BLaER1 (cell line): ENCODE results near the gene RAB15.

Experiments used
- H3K27ac ChIP-seq: shearing (Covaris generic); formaldehyde crosslinking; 2 replicates; pipeline ENCODE4 v1.8.1; 2022
- H3K27me3 ChIP-seq: shearing (Covaris generic); formaldehyde crosslinking; 2 replicates; pipeline ENCODE4 v1.8.1; 2022
- H3K36me3 ChIP-seq: shearing (Covaris generic); formaldehyde crosslinking; 2 replicates; pipeline ENCODE4 v1.8.1; 2022
- H3K4me1 ChIP-seq: shearing (Covaris generic); formaldehyde crosslinking; 2 replicates; pipeline ENCODE4 v1.8.1; 2022
- H3K4me2 ChIP-seq: shearing (Covaris generic); formaldehyde crosslinking; 2 replicates; pipeline ENCODE4 v1.8.1; 2022
- H3K4me3 ChIP-seq: shearing (Covaris generic); formaldehyde crosslinking; 2 replicates; pipeline ENCODE4 v1.8.1; 2022
- H3K9ac ChIP-seq: shearing (Covaris generic); formaldehyde crosslinking; 2 replicates; pipeline ENCODE4 v1.8.1; 2022
- H3K9me3 ChIP-seq: shearing (Covaris generic); formaldehyde crosslinking; 2 replicates; pipeline ENCODE4 v1.8.1; 2022
- H4K20me1 ChIP-seq: shearing (Covaris generic); formaldehyde crosslinking; 2 replicates; pipeline ENCODE4 v1.8.1; 2022
- Cebpa-rat ChIP-seq: shearing (Covaris generic); IDR thresholded peaks from 2 replicates; pipeline ENCODE4 v1.8.1; 2022

RAB15 gene

DNA sequence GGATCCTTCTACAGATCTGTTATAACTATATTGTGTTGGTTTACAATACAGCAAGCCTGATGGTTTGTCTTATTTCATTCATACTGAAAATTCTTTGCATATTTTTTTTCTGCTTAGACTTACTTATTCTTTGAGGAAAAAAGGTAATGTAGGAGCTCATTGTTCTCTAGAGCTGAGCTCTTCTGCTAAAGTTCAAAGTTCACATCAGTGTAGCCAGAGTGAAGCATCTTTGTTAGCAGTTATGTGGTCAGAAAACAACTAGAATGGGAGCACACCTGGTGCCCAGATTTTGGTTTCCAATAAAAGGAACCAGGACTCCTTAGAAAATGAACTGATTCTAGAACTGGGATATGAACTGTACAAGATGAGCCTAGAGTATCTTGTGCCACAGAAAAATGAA is 39.9 kb downstream of the RAB15 start:
- Histone ChIP-seq H3K36me3 (peaks cover 82% of the 10 kb centered on the region), H3K9me3 (no peaks in the 10 kb centered on the region), H3K27me3 (no peaks in the 10 kb centered on the region), H3K4me2 (no peak overlapping the region), H3K9ac (no peak overlapping the region), H3K4me3 (no peak overlapping the region), H3K27ac (no peak overlapping the region), H3K4me1 (peaks cover 38% of the 10 kb centered on the region), H4K20me1 (peaks cover 36% of the 10 kb centered on the region; the same call in 1 of the 2 replicates)
- no peak for TF ChIP-seq Cebpa-rat

DNA sequence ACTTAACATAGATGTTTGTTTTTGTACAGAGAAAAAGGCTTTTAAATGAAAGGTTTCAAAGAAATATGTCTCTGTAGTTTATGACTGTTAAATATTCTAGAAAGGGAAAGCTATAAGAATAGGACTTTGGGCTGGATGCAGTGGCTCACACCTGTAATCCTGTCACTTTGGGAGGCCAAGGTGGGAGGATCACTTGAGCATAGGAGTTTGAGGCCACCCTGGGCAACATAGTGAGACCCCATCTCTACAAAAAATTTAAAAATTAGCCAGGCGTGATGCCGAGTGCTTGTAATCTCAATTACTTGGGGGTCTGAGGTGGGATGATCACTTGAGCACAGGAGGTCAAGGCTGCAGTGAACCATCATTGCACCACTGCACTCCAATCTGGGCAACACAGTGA is 41.0 kb downstream of the RAB15 start:
- H3K36me3 ChIP-seq, result peaks cover 85% of the 10 kb centered on the region
- no peak overlapping the region for H3K4me3 ChIP-seq
- no peak overlapping the region for H3K9ac ChIP-seq
- no peak overlapping the region for H3K4me2 ChIP-seq
- no peak for TF ChIP-seq Cebpa-rat
- no peaks in the 10 kb centered on the region for H3K9me3 ChIP-seq
- H3K27me3 ChIP-seq, result no peaks in the 10 kb centered on the region
- peaks cover 31% of the 10 kb centered on the region for H3K4me1 ChIP-seq
- peaks cover 35% of the 10 kb centered on the region; the same call in 1 of the 2 replicates for H4K20me1 ChIP-seq
- no peak overlapping the region for H3K27ac ChIP-seq

DNA sequence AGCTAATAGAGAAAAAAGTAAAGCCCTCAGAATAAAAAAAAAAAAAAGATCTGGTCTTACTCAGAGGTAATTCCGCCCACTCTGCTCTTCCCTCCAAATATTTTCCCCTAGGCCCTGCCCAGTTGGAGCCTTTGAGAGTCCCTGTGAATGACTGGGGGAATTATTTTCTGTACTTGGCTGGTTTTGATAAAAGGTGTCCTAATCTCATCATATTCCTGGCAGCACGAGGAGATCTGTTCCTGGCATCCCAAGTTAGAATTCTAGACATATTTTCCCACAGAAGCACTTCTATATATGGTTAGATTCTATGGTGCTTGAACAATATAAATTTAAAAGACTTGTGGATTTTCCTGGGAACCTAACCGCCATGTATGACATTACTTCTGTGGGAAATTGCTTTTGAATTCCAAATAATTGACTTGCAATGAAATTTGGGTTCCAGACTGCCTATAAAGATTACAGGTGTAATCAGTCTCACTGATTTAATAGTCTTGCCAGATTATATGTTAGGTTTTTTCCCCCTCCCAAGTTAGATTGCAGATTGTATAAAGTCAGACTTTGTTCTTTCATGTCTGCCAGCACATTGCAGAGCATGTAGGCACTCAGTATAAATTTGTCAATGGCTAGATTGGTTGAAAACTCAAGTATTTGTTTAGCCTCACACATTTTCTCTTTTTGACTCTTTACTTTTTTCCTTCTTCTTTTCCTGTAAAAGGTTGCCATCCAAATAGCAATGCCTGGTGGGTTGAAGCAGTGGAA is 41.9 kb downstream of the RAB15 start:
- Histone ChIP-seq H3K36me3 (peaks cover 88% of the 10 kb centered on the region), H3K4me3 (no peak overlapping the region), H3K27me3 (no peaks in the 10 kb centered on the region), H3K9ac (no peak overlapping the region), H3K27ac (no peak overlapping the region), H3K4me1 (peaks cover 27% of the 10 kb centered on the region), H3K4me2 (no peak overlapping the region), H3K9me3 (no peaks in the 10 kb centered on the region), H4K20me1 (peaks cover 34% of the 10 kb centered on the region; the same call in 1 of the 2 replicates)
- no peak for TF ChIP-seq Cebpa-rat

DNA sequence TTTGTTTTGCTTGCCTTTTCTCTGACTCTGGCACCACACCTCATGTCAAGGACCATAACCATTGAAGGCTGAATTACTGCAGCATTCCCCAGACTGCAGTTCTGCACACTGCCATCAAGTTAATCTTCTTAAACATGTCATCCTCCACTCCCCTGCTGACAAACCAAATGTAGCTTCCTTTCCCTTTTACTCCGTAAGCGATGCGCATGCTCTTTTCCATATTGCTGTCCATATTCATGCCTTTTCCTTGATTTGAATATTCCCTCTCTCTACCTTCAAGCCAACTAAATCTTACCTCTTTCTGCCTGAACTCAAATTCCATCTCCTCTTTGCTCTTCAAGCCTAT is 43.1 kb downstream of the RAB15 start:
- Histone ChIP-seq H3K4me1 (peaks cover 18% of the 10 kb centered on the region), H4K20me1 (peaks cover 43% of the 10 kb centered on the region; the same call in 1 of the 2 replicates), H3K4me3 (no peak overlapping the region), H3K9ac (peak overlapping the region; percentile 40), H3K27me3 (no peaks in the 10 kb centered on the region), H3K9me3 (no peaks in the 10 kb centered on the region), H3K36me3 (peaks cover 94% of the 10 kb centered on the region), H3K4me2 (peak overlapping the region; percentile 70), H3K27ac (peak overlapping the region; percentile 47)
- no peak for TF ChIP-seq Cebpa-rat

DNA sequence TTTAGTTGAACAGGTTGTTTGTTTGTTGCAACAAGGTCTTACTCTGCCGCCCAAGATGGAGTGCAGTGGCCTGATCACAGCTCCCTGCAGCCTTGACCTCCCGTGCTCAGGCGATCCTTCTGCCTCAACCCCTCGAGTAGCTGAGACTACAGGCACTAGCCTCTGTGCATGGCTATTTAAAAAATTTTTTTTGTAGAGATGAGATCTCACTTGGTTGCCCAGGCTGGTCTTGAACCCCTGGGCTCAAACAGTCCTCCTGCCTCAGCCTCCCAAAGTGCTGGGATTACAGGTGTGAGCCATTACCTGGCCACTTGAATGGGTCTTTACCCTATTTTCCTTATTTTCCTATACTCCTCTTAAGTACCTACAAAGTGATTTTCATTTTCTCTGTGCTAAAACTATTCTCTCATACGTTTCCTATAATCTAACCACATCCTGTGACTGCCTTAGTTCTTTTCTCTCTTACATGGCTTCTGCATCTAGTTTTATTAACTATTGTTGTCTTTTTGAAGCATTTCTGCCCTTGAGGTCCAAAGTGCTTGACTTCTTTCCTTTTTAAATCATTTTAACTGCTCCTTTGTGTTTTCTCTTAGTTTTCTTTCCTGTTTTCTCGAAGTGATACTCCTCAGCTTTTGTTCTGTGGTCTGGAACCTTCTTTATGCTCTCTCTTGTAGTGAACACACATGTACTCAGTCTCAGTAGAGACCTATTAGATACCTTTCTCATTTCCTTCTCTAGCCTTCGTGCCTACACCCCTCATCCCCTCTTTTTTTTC is 43.7 kb downstream of the RAB15 start:
- H4K20me1 ChIP-seq, result peaks cover 48% of the 10 kb centered on the region; the same call in 1 of the 2 replicates
- H3K9ac ChIP-seq, result peak overlapping the region; percentile 40
- peak overlapping the region; percentile 70 for H3K4me2 ChIP-seq
- no peak overlapping the region for H3K4me3 ChIP-seq
- H3K9me3 ChIP-seq, result no peaks in the 10 kb centered on the region
- no peak for TF ChIP-seq Cebpa-rat
- H3K36me3 ChIP-seq, result peaks cover 91% of the 10 kb centered on the region
- H3K27ac ChIP-seq, result peak overlapping the region; percentile 47
- H3K4me1 ChIP-seq, result peaks cover 16% of the 10 kb centered on the region
- H3K27me3 ChIP-seq, result no peaks in the 10 kb centered on the region

DNA sequence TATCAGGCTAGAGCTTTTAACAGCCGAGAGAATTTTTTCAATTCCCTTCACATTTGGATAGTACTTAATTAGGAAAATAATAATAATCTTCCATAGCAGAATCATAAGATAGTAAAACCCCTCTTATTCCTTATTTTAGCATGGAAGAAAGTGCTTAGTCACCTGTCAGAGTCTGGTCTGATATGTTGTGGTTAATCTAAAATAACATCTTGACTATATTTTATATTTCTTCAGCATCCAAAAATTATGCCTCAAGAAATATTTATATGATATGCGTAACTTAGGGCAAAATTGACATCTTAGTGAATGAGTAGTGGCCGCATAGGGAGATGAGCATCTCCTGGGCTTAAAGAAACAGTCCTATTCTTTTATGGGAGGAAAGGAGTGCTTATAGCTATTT is 45.1 kb downstream of the RAB15 start:
- Histone ChIP-seq H3K9ac (no peak overlapping the region), H3K9me3 (no peaks in the 10 kb centered on the region), H3K27ac (no peak overlapping the region), H3K4me1 (peaks cover 16% of the 10 kb centered on the region), H3K4me2 (no peak overlapping the region), H3K36me3 (peaks cover 77% of the 10 kb centered on the region), H3K4me3 (no peak overlapping the region), H3K27me3 (no peaks in the 10 kb centered on the region), H4K20me1 (peaks cover 53% of the 10 kb centered on the region; the same call in 1 of the 2 replicates)
- TF ChIP-seq Cebpa-rat, result no peak

DNA sequence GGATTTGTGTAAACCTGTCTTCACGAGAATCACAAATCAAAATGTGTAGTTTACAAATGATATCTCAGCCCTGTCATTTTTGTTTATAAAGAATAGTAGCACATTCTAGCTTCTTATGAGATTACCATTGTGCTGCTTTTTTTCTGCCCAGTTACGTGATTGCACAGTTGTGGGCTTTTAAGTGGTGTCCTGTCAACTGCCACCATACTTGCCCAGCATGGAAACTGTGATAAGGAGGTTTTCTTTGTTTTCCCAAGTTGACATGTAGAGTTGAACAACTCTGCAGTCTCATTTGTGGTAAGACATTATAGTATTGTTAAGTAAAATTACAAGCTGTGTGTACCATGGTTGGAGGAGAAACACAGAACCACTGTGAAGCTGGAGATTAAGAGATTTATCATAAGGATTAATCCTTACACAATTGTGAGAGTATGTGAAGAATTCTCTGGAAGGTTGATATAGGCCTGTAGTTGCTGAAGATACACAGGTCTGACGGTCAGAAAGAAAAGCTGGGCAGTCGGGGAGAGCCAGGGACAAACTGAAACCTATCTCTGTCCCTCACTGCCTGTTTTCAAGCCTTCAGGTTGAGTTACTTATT is 45.6 kb downstream of the RAB15 start:
- no peak overlapping the region for H3K27ac ChIP-seq
- H3K4me2 ChIP-seq, result no peak overlapping the region
- no peak overlapping the region for H3K9ac ChIP-seq
- H3K27me3 ChIP-seq, result no peaks in the 10 kb centered on the region
- H3K36me3 ChIP-seq, result peaks cover 77% of the 10 kb centered on the region
- H4K20me1 ChIP-seq, result peaks cover 54% of the 10 kb centered on the region; the same call in 1 of the 2 replicates
- peaks cover 16% of the 10 kb centered on the region for H3K4me1 ChIP-seq
- no peak overlapping the region for H3K4me3 ChIP-seq
- H3K9me3 ChIP-seq, result no peaks in the 10 kb centered on the region
- TF ChIP-seq Cebpa-rat, result no peak

DNA sequence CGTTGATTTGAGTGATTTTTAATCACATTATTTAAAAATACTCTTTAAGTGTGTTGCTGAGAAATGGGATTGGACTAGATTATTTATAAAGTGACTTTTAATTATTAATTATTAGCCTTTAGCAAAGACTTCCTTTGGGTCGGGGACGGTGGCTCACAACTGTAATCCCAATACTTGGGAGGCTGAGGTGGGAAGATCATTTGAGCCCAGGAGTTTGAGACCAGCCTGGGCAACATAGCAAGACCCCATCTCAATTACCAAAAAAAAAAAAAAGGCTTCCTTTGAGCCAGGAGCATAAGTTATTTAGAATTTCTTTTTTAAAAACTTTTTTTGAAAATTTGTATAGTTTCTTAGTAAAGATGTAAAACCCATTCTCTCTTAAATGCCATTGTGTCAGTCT is 49.1 kb downstream of the RAB15 start:
- TF ChIP-seq Cebpa-rat, result no peak
- peaks cover 4% of the 10 kb centered on the region for H3K4me1 ChIP-seq
- no peak overlapping the region for H3K27ac ChIP-seq
- no peak overlapping the region for H3K9ac ChIP-seq
- no peaks in the 10 kb centered on the region for H3K9me3 ChIP-seq
- H3K27me3 ChIP-seq, result no peaks in the 10 kb centered on the region
- H3K4me2 ChIP-seq, result no peak overlapping the region
- peaks cover 78% of the 10 kb centered on the region for H4K20me1 ChIP-seq
- H3K4me3 ChIP-seq, result no peak overlapping the region
- H3K36me3 ChIP-seq, result peaks cover 52% of the 10 kb centered on the region

DNA sequence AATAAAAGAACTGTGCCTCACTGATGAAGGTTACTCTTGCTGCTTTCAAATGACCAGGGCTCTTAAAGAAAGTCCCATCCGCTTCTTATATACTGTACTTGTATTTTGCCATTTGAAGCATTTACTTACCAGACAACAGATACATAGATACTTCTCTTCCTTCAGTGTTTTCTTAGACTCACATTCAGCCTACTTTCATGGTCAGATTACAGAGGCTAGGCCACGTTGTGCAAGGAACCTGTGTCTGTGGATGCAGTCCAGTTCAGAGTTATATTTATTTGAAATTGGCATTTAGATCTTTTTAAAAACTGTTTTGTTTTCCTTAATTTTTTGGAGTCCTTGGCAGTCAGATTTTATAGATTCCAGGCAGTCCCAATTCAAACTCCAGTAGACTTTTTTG is 51.7 kb downstream of the RAB15 start:
- H3K4me1 ChIP-seq, result peaks cover 7% of the 10 kb centered on the region
- no peak overlapping the region for H3K27ac ChIP-seq
- H3K4me3 ChIP-seq, result no peak overlapping the region
- TF ChIP-seq Cebpa-rat, result no peak
- peaks cover 78% of the 10 kb centered on the region for H4K20me1 ChIP-seq
- H3K27me3 ChIP-seq, result no peaks in the 10 kb centered on the region
- no peak overlapping the region for H3K9ac ChIP-seq
- peaks cover 42% of the 10 kb centered on the region for H3K36me3 ChIP-seq
- H3K9me3 ChIP-seq, result no peaks in the 10 kb centered on the region; the same call in 1 of the 2 replicates
- no peak overlapping the region for H3K4me2 ChIP-seq

DNA sequence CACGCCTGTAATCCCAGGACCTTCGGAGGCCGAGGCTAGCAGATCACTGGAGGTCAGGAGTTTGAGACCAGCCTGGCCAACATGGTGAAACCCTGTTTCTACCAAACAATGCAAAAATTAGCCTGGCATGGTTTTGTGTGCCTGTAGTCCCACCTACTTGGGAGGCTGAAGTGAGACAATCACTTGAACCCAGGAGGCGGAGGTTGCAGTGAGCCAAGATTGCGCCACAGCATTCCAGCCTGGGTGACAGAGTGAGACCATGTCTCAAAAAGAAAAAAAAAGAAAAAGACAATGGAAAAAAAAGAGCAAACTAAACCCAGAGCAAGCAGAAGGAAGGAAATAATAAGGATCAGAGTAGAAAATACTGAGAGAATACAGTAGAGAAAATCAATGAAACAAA is 52.5 kb downstream of the RAB15 start:
- Histone ChIP-seq H3K27ac (no peak overlapping the region), H3K27me3 (no peaks in the 10 kb centered on the region), H3K4me3 (no peak overlapping the region), H3K9ac (no peak overlapping the region), H3K36me3 (peaks cover 34% of the 10 kb centered on the region), H3K4me1 (peaks cover 13% of the 10 kb centered on the region), H3K9me3 (no peaks in the 10 kb centered on the region; the same call in 1 of the 2 replicates), H4K20me1 (peaks cover 81% of the 10 kb centered on the region), H3K4me2 (no peak overlapping the region)
- TF ChIP-seq Cebpa-rat, result no peak
